ENCODE results near the gene GSTO2.

DNA sequence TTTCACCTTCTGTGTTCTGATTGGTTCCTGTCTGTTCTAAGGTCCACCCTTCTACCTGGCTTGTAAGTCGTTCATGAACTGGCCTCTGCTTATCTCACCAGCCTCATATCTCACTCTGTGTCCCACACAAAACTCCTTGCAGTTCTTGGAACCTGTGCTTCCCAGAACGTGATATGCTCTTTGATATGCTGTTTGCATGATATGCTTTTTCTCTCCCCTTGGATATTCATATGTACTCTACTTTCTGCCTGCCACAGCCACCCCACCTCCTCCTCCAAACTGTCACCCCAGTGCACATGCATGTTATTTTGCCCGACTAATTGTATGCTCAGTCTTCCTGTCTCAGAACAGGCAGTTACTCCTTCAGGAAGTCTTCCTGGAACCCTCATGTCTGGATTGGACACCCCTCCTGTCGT, 71.1 kb downstream of the GSTO2 start:
- TF ChIP-seq, protein P1, sequence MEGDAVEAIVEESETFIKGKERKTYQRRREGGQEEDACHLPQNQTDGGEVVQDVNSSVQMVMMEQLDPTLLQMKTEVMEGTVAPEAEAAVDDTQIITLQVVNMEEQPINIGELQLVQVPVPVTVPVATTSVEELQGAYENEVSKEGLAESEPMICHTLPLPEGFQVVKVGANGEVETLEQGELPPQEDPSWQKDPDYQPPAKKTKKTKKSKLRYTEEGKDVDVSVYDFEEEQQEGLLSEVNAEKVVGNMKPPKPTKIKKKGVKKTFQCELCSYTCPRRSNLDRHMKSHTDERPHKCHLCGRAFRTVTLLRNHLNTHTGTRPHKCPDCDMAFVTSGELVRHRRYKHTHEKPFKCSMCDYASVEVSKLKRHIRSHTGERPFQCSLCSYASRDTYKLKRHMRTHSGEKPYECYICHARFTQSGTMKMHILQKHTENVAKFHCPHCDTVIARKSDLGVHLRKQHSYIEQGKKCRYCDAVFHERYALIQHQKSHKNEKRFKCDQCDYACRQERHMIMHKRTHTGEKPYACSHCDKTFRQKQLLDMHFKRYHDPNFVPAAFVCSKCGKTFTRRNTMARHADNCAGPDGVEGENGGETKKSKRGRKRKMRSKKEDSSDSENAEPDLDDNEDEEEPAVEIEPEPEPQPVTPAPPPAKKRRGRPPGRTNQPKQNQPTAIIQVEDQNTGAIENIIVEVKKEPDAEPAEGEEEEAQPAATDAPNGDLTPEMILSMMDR (IDR thresholded peaks at IDR 0.05): no peak
- no peak for TF ChIP-seq POLR2A (IDR thresholded peaks at IDR 0.05)

All from lower leg skin (tissue), 3 donors.